GM19035 (cell line): ENCODE results near the gene UGT1A3.
"Not testable (repeated sequence)": the region's sequence is repeated elsewhere in the genome, so short reads cannot be mapped to it uniquely, and the experiment has no call there.

ENCODE experiments used
- ATAC-seq: cut with Tn5 transposase; IDR thresholded peaks from one replicate; pipeline ENCODE4 v1.9.1; 2021; ENCODE audit not compliant: unreplicated experiment

UGT1A3 gene

GRCh38 chr2:233728723-233729301 is at the start of gene UGT1A3:
Gene UGT1A3, plus strand, starts transcription at chr2:233729042. Its CDS starts 85 bp downstream, at chr2:233729127.
- ATAC-seq = no peak

- no peak for ATAC-seq
Measured at GRCh38 chr2:233679196-233679595, 49.6 kb upstream of the UGT1A3 start.

GRCh38 chr2:233680361-233681045 is 48.3 kb upstream of the UGT1A3 start:
- ATAC-seq = no peak

GRCh38 chr2:233681521-233682099 is 47.2 kb upstream of the UGT1A3 start, which contains the start of gene UGT1A7:
Gene UGT1A7, plus strand, starts transcription at chr2:233681901. Its CDS starts 37 bp downstream, at chr2:233681938.
- no peak for ATAC-seq

- no peak for ATAC-seq
Measured at GRCh38 chr2:233684640-233685039, 44.2 kb upstream of the UGT1A3 start.

GRCh38 chr2:233686928-233687327 is 41.9 kb upstream of the UGT1A3 start:
- ATAC-seq = no peak

- ATAC-seq = no peak
Measured at GRCh38 chr2:233688341-233688740, 40.5 kb upstream of the UGT1A3 start.

GRCh38 chr2:233689031-233689430 is 39.8 kb upstream of the UGT1A3 start:
- no peak for ATAC-seq

GRCh38 chr2:233689501-233689900 is 39.3 kb upstream of the UGT1A3 start:
- no peak for ATAC-seq

- no peak for ATAC-seq
Measured at GRCh38 chr2:233690444-233690843, 38.4 kb upstream of the UGT1A3 start.

- ATAC-seq = no peak
Measured at GRCh38 chr2:233691443-233692433, 37.1 kb upstream of the UGT1A3 start.

GRCh38 chr2:233692648-233693047 is 36.2 kb upstream of the UGT1A3 start, which contains the start of gene UGT1A6:
Gene UGT1A6, plus strand, starts transcription at chr2:233692890. Its CDS starts 115 bp downstream, at chr2:233693005.
- no peak for ATAC-seq

GRCh38 chr2:233693963-233694362 is 34.9 kb upstream of the UGT1A3 start:
- no peak for ATAC-seq

- ATAC-seq = no peak
Measured at GRCh38 chr2:233698740-233699139, 30.1 kb upstream of the UGT1A3 start.

- no peak for ATAC-seq
Measured at GRCh38 chr2:233699424-233700027, 29.3 kb upstream of the UGT1A3 start.

GRCh38 chr2:233700028-233700635 is 28.7 kb upstream of the UGT1A3 start:
- no peak for ATAC-seq

- not testable (repeated sequence) for ATAC-seq
Measured at GRCh38 chr2:233700842-233701241, 28.0 kb upstream of the UGT1A3 start.

GRCh38 chr2:233702238-233702637 is 26.6 kb upstream of the UGT1A3 start:
- ATAC-seq = no peak

- no peak for ATAC-seq
Measured at GRCh38 chr2:233705911-233706506, 22.8 kb upstream of the UGT1A3 start.

- no peak for ATAC-seq
Measured at GRCh38 chr2:233706720-233707119, 22.1 kb upstream of the UGT1A3 start.
